ENCODE measurements around the gene GET3.
A peak's percentile ranks its signal among the peaks of the same experiment; 100 is the strongest.

GET3 gene

DNA sequence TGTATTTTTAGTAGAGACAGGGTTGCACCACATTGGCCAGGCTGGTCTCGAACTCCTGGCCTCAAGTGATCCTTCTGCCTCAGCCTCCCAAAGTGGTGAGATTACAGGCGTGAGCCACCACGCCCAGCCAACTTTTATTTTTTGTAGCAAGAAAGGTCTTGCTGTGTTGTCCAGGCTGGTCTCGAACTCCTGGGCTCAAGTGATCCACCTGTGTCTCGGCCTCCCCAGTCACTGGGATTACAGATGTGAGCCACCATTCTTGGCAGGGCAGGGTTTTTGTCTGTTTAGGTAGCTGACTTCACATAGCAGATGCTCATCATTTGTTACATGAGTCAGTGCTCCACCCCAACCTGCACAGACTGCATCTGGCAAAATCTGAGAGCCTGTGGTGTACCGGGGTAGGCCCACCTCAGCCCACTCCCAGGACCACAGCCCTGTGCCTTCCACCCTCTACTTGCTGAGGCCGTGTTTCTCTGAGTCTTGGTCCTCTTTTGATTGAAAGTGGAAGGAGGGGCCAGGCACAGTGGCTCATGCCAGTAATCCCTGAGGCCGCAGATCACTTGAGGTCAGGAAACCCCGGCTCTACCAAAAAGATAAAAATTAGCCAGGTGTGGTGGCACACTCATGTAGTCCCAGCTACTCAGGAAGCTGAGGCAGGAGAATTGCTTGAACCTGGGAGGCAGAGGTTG is 9.4 kb upstream of the GET3 start:
- TF ChIP-seq CTCF (IDR thresholded peaks at IDR 0.05; ENCODE audit: borderline replicate concordance, extremely low read depth, low read length, poor library complexity, severe bottlenecking) (no peak), EZH2 (IDR thresholded peaks at IDR 0.05; ENCODE audit: borderline replicate concordance, low read depth, low read length, severe bottlenecking) (no peak)
- DNase-seq (no peak), ATAC-seq (ENCODE audit: insufficient read depth, low read depth) (no peak)
- Histone ChIP-seq H3K4me2 (ENCODE audit: insufficient read depth, low read length) (no peak overlapping the region), H3K79me2 (ENCODE audit: insufficient read depth, low read length) (peaks cover 47% of the 10 kb centered on the region), H3K27me3 (ENCODE audit: insufficient read depth, low read length, poor library complexity) (no peaks in the 10 kb centered on the region), H3K9ac (ENCODE audit: low read depth, low read length) (no peak overlapping the region), H3K27ac (ENCODE audit: low read length) (no peak overlapping the region), H3K4me1 (ENCODE audit: insufficient read depth, low read length) (peaks cover 29% of the 10 kb centered on the region), H4K20me1 (ENCODE audit: insufficient read depth, low read length) (peaks cover 36% of the 10 kb centered on the region), H3K4me3 (ENCODE audit: low read depth in 1 of 2, low read length in 2 of 2) (no peak overlapping the region), H2AFZ (ENCODE audit: low read depth, low read length) (no peak overlapping the region), H3K36me3 (ENCODE audit: insufficient read depth, low read length) (peaks cover 48% of the 10 kb centered on the region), H3K9me3 (ENCODE audit: insufficient read depth, low read length, severe bottlenecking) (no peaks in the 10 kb centered on the region)

DNA sequence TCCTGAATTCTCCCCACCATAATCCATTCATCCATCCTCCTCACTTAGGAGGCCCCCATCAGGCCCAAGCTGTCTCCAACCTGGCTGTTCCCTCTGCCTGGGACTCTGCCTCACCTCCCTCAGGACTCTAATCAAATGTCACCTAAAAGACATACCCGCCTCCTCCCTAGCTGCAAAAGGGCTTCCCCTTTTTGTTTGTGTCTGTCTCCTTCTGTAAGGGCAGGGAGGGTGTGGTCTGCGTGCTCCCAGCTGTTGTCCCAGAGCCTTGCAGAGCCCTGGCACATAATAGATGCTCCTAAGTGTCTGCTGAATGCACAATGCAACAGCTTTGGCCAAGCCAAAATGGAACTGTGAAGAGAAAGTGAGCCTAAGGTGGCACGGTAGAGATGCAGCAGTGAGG is 7.2 kb upstream of the GET3 start:
- Histone ChIP-seq H3K36me3 (ENCODE audit: insufficient read depth, low read length) (peaks cover 53% of the 10 kb centered on the region), H3K4me2 (ENCODE audit: insufficient read depth, low read length) (no peak overlapping the region), H3K27ac (ENCODE audit: low read length) (no peak overlapping the region), H3K79me2 (ENCODE audit: insufficient read depth, low read length) (peaks cover 47% of the 10 kb centered on the region), H4K20me1 (ENCODE audit: insufficient read depth, low read length) (peaks cover 47% of the 10 kb centered on the region), H3K4me1 (ENCODE audit: insufficient read depth, low read length) (peaks cover 24% of the 10 kb centered on the region), H3K9ac (ENCODE audit: low read depth, low read length) (no peak overlapping the region), H3K4me3 (ENCODE audit: low read depth in 1 of 2, low read length in 2 of 2) (no peak overlapping the region), H3K9me3 (ENCODE audit: insufficient read depth, low read length, severe bottlenecking) (no peaks in the 10 kb centered on the region), H3K27me3 (ENCODE audit: insufficient read depth, low read length, poor library complexity) (no peaks in the 10 kb centered on the region), H2AFZ (ENCODE audit: low read depth, low read length) (no peak overlapping the region)
- TF ChIP-seq EZH2 (IDR thresholded peaks at IDR 0.05; ENCODE audit: borderline replicate concordance, low read depth, low read length, severe bottlenecking), result no peak
- TF ChIP-seq CTCF (IDR thresholded peaks at IDR 0.05; ENCODE audit: borderline replicate concordance, extremely low read depth, low read length, poor library complexity, severe bottlenecking), result no peak
- no peak for ATAC-seq (ENCODE audit: insufficient read depth, low read depth)
- no peak for DNase-seq

GRCh38 chr19:12731337-12731736 is 6.0 kb upstream of the GET3 start:
- H3K4me3 ChIP-seq (ENCODE audit: low read depth in 1 of 2, low read length in 2 of 2), result no peak overlapping the region
- peaks cover 37% of the 10 kb centered on the region for H3K4me1 ChIP-seq (ENCODE audit: insufficient read depth, low read length)
- no peaks in the 10 kb centered on the region for H3K9me3 ChIP-seq (ENCODE audit: insufficient read depth, low read length, severe bottlenecking)
- TF ChIP-seq EZH2 (IDR thresholded peaks at IDR 0.05; ENCODE audit: borderline replicate concordance, low read depth, low read length, severe bottlenecking), result no peak
- TF ChIP-seq CTCF (IDR thresholded peaks at IDR 0.05; ENCODE audit: borderline replicate concordance, extremely low read depth, low read length, poor library complexity, severe bottlenecking), result no peak
- DNase-seq (no peak), ATAC-seq (ENCODE audit: insufficient read depth, low read depth) (no peak)
- no peak overlapping the region for H3K9ac ChIP-seq (ENCODE audit: low read depth, low read length)
- peaks cover 54% of the 10 kb centered on the region for H3K79me2 ChIP-seq (ENCODE audit: insufficient read depth, low read length)
- peaks cover 47% of the 10 kb centered on the region for H4K20me1 ChIP-seq (ENCODE audit: insufficient read depth, low read length)
- peaks cover 53% of the 10 kb centered on the region for H3K36me3 ChIP-seq (ENCODE audit: insufficient read depth, low read length)
- no peak overlapping the region for H3K27ac ChIP-seq (ENCODE audit: low read length)
- H3K27me3 ChIP-seq (ENCODE audit: insufficient read depth, low read length, poor library complexity), result no peaks in the 10 kb centered on the region
- peak overlapping the region; percentile 39; the same call in 1 of the 2 replicates for H3K4me2 ChIP-seq (ENCODE audit: insufficient read depth, low read length)
- no peak overlapping the region for H2AFZ ChIP-seq (ENCODE audit: low read depth, low read length)

Data from DND-41 (cell line).